ENCODE data around the gene TEP1.

GRCh38 chr14:20387576-20387975 is 25.7 kb downstream of the TEP1 start:
- TF ChIP-seq POLR2A (IDR thresholded peaks at IDR 0.05; ENCODE audit: low read depth, low read length) = no peak
- no peak for TF ChIP-seq POLR2AphosphoS5 (IDR thresholded peaks at IDR 0.05; ENCODE audit: low read depth, low read length)
- no peak for TF ChIP-seq PAX5 (IDR thresholded peaks at IDR 0.05; ENCODE audit: insufficient read depth, low read length, severe bottlenecking)
- TF ChIP-seq TAF1 (IDR thresholded peaks at IDR 0.05; ENCODE audit: low read depth, low read length) = no peak
